Right cardiac atrium (tissue), 5 donors: ENCODE results near the gene DOK7. TPM values are rescaled to one million over a fixed set of nuclear protein-coding genes. Genes with fewer than 3 reads are reported as not detected.
A peak's percentile ranks its signal among the peaks of the same experiment; 100 is the strongest.

ENCODE experiments used
- ATAC-seq, 2 donors: fragments of 200-7000 bp; cut with Tn5 transposase; one replicate each; pipeline versions ENCODE4 v1.8.0 to v1.9.1; 2020; ENCODE audit warnings: moderate library complexity in 2 of 2, mild to moderate bottlenecking in 1 of 2
- DNase-seq, 3 donors: peaks; one replicate each; pipeline ENCODE4 v3.0.0-alpha.2; 2020
- H3K27ac ChIP-seq: one replicate; pipeline ENCODE4 v1.5.1; 2013; ENCODE audit warnings: mild to moderate bottlenecking, low read length, control low read depth, moderate library complexity
- H3K27me3 ChIP-seq: one replicate; pipeline ENCODE4 v1.6.1; 2013; ENCODE audit not compliant: control insufficient read depth, insufficient read depth
- H3K4me1 ChIP-seq: one replicate; pipeline ENCODE4 v1.6.1; 2013; ENCODE audit warnings: low read length; ENCODE audit not compliant: control insufficient read depth, insufficient read depth
- H3K4me3 ChIP-seq: one replicate; pipeline ENCODE4 v1.5.1; 2013; ENCODE audit warnings: low read length, control low read depth
- H3K9me3 ChIP-seq: one replicate; pipeline ENCODE4 v1.6.1; 2013; ENCODE audit warnings: low read length; ENCODE audit not compliant: control insufficient read depth
- WGBS: extraction: QIAGEN DNeasy Blood & Tissue Kit; methylation state at CpG from one replicate; pipeline ENCODE4 v1.1.7; 2013; 5-methylcytosine and 5-hydroxymethylcytosine counted together
- intact Hi-C, 4 donors: fragments of 100-400 bp; cut with DNase I; formaldehyde crosslinking; loops; one replicate each; pipeline versions ENCODE4 v1.11.0 to v1.14.0; 2022 to 2023
- polyA plus RNA-seq: library from polyadenylated mRNA; stranded (reverse); fragments of 200-250 nt; gene quantifications from one replicate; pipeline ENCODE4 v1.2.3, GENCODE V29; 2013
- total RNA-seq, 4 donors: library from RNA; stranded (reverse); fragmentation: NEBNext Ultra II Directional; extraction: Animal tissue kit (Norgen Biotek cat#: 25700); gene quantifications; one replicate each; pipeline ENCODE4 v1.2.1, GENCODE V29; 2021
- donor health status: healthy with polysubstance abuse.
- donor health status: DM: no; HTN: yes; CAD: no.
- donor health status: DM: no; HTN: no; CAD: no.
- donor health status: DM: no; HTN: yes; CAD: no; lungs with severe emphysema.
- donor health status: DM: yes; HTN: yes; CAD: no.

The DOK7 gene
- total and polyA plus RNA-seq, 5 donors: 28.9 to 40.0 (median 35.4) TPM

- H3K27me3 ChIP-seq: no peaks in the 10 kb centered on the region
- intact Hi-C loops: no loop called here
- H3K9me3 ChIP-seq: no peaks in the 10 kb centered on the region
- WGBS: 86% methylated on average over 15 of the region's 15 CpGs
- DNase-seq: peak in 1 of 3 donors; percentile 10
- no peak for ATAC-seq
- H3K4me1 ChIP-seq: no peaks in the 10 kb centered on the region
- H3K4me3 ChIP-seq: no peak overlapping the region
- no peak overlapping the region for H3K27ac ChIP-seq
Measured at GRCh38 chr4:3419836-3420605, 43.1 kb upstream of the DOK7 start.

- H3K27ac ChIP-seq: no peak overlapping the region
- H3K4me3 ChIP-seq: no peak overlapping the region
- H3K27me3 ChIP-seq: no peaks in the 10 kb centered on the region
- H3K9me3 ChIP-seq: no peaks in the 10 kb centered on the region
- H3K4me1 ChIP-seq: no peaks in the 10 kb centered on the region
- intact Hi-C loops: no loop called here
- ATAC-seq: no peak
- 86% methylated on average over 12 of the region's 12 CpGs for WGBS
- peak in 1 of 3 donors; percentile 32 for DNase-seq
Measured at GRCh38 chr4:3420606-3420955, 42.5 kb upstream of the DOK7 start.

- Histone ChIP-seq H3K9me3 (no peaks in the 10 kb centered on the region), H3K27me3 (no peaks in the 10 kb centered on the region), H3K4me3 (no peak overlapping the region), H3K4me1 (no peaks in the 10 kb centered on the region), H3K27ac (no peak overlapping the region)
- 91% methylated on average over 10 of the region's 10 CpGs for WGBS
- DNase-seq: no peak
- no peak for ATAC-seq
- intact Hi-C loops: no loop called here
Measured at GRCh38 chr4:3420956-3421355, 42.1 kb upstream of the DOK7 start.

GRCh38 chr4:3421470-3421869 is 41.6 kb upstream of the DOK7 start:
- DNase-seq: peak in 2 of 3 donors; percentile 23 to 32
- ATAC-seq: no peak
- intact Hi-C loops: no loop called here

GRCh38 chr4:3422241-3422801 is 40.8 kb upstream of the DOK7 start:
- H3K9me3 ChIP-seq: no peaks in the 10 kb centered on the region
- intact Hi-C loops: no loop called here
- peak in 2 of 3 donors; percentile 37 to 47 for DNase-seq
- no peak overlapping the region for H3K4me3 ChIP-seq
- 90% methylated on average over 29 of the region's 29 CpGs for WGBS
- H3K27ac ChIP-seq: no peak overlapping the region
- H3K27me3 ChIP-seq: no peaks in the 10 kb centered on the region
- no peaks in the 10 kb centered on the region for H3K4me1 ChIP-seq
- no peak for ATAC-seq

More at GRCh38 chr4:3421470-3421869, 41.6 kb upstream of the DOK7 start:
- Histone ChIP-seq H3K4me3 (no peak overlapping the region), H3K4me1 (no peaks in the 10 kb centered on the region), H3K9me3 (no peaks in the 10 kb centered on the region), H3K27ac (no peak overlapping the region), H3K27me3 (no peaks in the 10 kb centered on the region)
- WGBS: 82% methylated on average over 12 of the region's 12 CpGs

- H3K27ac ChIP-seq: no peak overlapping the region
- no peak overlapping the region for H3K4me3 ChIP-seq
- DNase-seq: peak in 2 of 3 donors; percentile 38 to 39
- ATAC-seq: no peak
- H3K4me1 ChIP-seq: no peaks in the 10 kb centered on the region
- no peaks in the 10 kb centered on the region for H3K27me3 ChIP-seq
- 91% methylated on average over 19 of the region's 19 CpGs for WGBS
- intact Hi-C loops: no loop called here
- H3K9me3 ChIP-seq: no peaks in the 10 kb centered on the region
Measured at GRCh38 chr4:3422808-3423297, 40.3 kb upstream of the DOK7 start.

- DNase-seq (peak; percentile 5 to 37 (median 24)), ATAC-seq (no peak)
- 97% methylated on average over 16 of the region's 16 CpGs for WGBS
- no peaks in the 10 kb centered on the region for H3K27me3 ChIP-seq
- H3K27ac ChIP-seq: no peak overlapping the region
- no peak overlapping the region for H3K4me3 ChIP-seq
- H3K4me1 ChIP-seq: no peaks in the 10 kb centered on the region
- intact Hi-C loops: no loop called here
- no peaks in the 10 kb centered on the region for H3K9me3 ChIP-seq
Measured at GRCh38 chr4:3423406-3423805, 39.7 kb upstream of the DOK7 start.

- Histone ChIP-seq H3K27ac (no peak overlapping the region), H3K27me3 (no peaks in the 10 kb centered on the region), H3K4me3 (no peak overlapping the region), H3K4me1 (no peaks in the 10 kb centered on the region), H3K9me3 (no peaks in the 10 kb centered on the region)
- ATAC-seq: no peak
- peak in 2 of 3 donors; percentile 23 to 30 for DNase-seq
- WGBS: 96% methylated on average over 13 of the region's 13 CpGs
- intact Hi-C loops: no loop called here
Measured at GRCh38 chr4:3423952-3424351, 39.2 kb upstream of the DOK7 start.

GRCh38 chr4:3424522-3425095 is 38.5 kb upstream of the DOK7 start:
- DNase-seq: peak in 2 of 3 donors; percentile 18
- Histone ChIP-seq H3K27ac (no peak overlapping the region), H3K9me3 (no peaks in the 10 kb centered on the region), H3K27me3 (no peaks in the 10 kb centered on the region), H3K4me1 (no peaks in the 10 kb centered on the region), H3K4me3 (no peak overlapping the region)
- WGBS: 96% methylated on average over 20 of the region's 20 CpGs
- intact Hi-C loops: no loop called here
- no peak for ATAC-seq

GRCh38 chr4:3426465-3427133 is 36.5 kb upstream of the DOK7 start:
- DNase-seq: no peak
- intact Hi-C loops: no loop called here
- 92% methylated on average over 24 of the region's 24 CpGs for WGBS
- H3K27ac ChIP-seq: no peak overlapping the region
- no peaks in the 10 kb centered on the region for H3K9me3 ChIP-seq
- ATAC-seq: no peak
- H3K4me3 ChIP-seq: no peak overlapping the region
- no peaks in the 10 kb centered on the region for H3K4me1 ChIP-seq
- H3K27me3 ChIP-seq: no peaks in the 10 kb centered on the region

GRCh38 chr4:3427134-3427476 is 36.0 kb upstream of the DOK7 start:
- H3K4me1 ChIP-seq: no peaks in the 10 kb centered on the region
- DNase-seq: peak in 1 of 3 donors; percentile 30
- H3K9me3 ChIP-seq: no peaks in the 10 kb centered on the region
- H3K4me3 ChIP-seq: no peak overlapping the region
- 96% methylated on average over 9 of the region's 9 CpGs for WGBS
- intact Hi-C loops: no loop called here
- no peak overlapping the region for H3K27ac ChIP-seq
- H3K27me3 ChIP-seq: no peaks in the 10 kb centered on the region
- ATAC-seq: no peak
